ACC112 (cell line): ENCODE data around the gene HSPA1L.

Source experiments
- H2AFZ ChIP-seq: fragments of 200-600 bp; sonication (generic); one replicate; pipeline ENCODE4 v1.6.0; 2017; ENCODE audit warnings: antibody characterized with exemption, low read length; ENCODE audit not compliant: unreplicated experiment
- H3K27ac ChIP-seq: fragments of 200-600 bp; sonication (generic); 2 replicates; pipeline ENCODE4 v1.5.1; 2014; ENCODE audit warnings: low read depth, mild to moderate bottlenecking, antibody characterized with exemption, low read length, moderate library complexity
- H3K27me3 ChIP-seq: fragments of 200-600 bp; sonication (generic); 2 replicates; pipeline ENCODE4 v1.6.1; 2014; ENCODE audit warnings: mild to moderate bottlenecking, antibody characterized with exemption, low read length, moderate library complexity, mixed read lengths; ENCODE audit not compliant: insufficient read depth
- H3K36me3 ChIP-seq: fragments of 200-600 bp; sonication (generic); 2 replicates; pipeline ENCODE4 v1.6.1; 2016; ENCODE audit warnings: mild to moderate bottlenecking, antibody characterized with exemption, low read length, moderate library complexity, mixed read lengths; ENCODE audit not compliant: insufficient read depth
- H3K4me1 ChIP-seq: fragments of 200-600 bp; sonication (generic); one replicate; pipeline ENCODE4 v1.6.1; 2016; ENCODE audit warnings: low read length, mixed read lengths; ENCODE audit not compliant: insufficient read depth, unreplicated experiment, control insufficient read depth
- H3K4me3 ChIP-seq: fragments of 200-600 bp; sonication (generic); 2 replicates; pipeline ENCODE4 v1.5.1; 2014; ENCODE audit warnings: mild to moderate bottlenecking, low read depth, low read length
- H3K79me2 ChIP-seq: fragments of 200-600 bp; sonication (generic); one replicate; pipeline ENCODE4 v1.6.0; 2016; ENCODE audit warnings: low read length; ENCODE audit not compliant: control insufficient read depth, unreplicated experiment, insufficient read depth

Gene HSPA1L

GRCh38 chr6:31771992-31772358, 43.1 kb downstream of the HSPA1L start:
- Histone ChIP-seq H3K27ac (no peak overlapping the region), H3K4me1 (peaks cover 8% of the 10 kb centered on the region), H3K36me3 (no peaks in the 10 kb centered on the region), H3K79me2 (no peaks in the 10 kb centered on the region), H3K4me3 (no peak overlapping the region), H2AFZ (no peak overlapping the region), H3K27me3 (no peaks in the 10 kb centered on the region)

GRCh38 chr6:31770860-31771259, 44.2 kb downstream of the HSPA1L start:
- Histone ChIP-seq H2AFZ (no peak overlapping the region), H3K36me3 (no peaks in the 10 kb centered on the region)

GRCh38 chr6:31769684-31770371, 45.3 kb downstream of the HSPA1L start:
- Histone ChIP-seq H3K79me2 (no peaks in the 10 kb centered on the region), H3K27ac (no peak overlapping the region), H2AFZ (no peak overlapping the region), H3K4me1 (no peaks in the 10 kb centered on the region), H3K36me3 (no peaks in the 10 kb centered on the region), H3K4me3 (no peak overlapping the region), H3K27me3 (no peaks in the 10 kb centered on the region)

More at GRCh38 chr6:31770860-31771259, 44.2 kb downstream of the HSPA1L start:
- no peaks in the 10 kb centered on the region for H3K27me3 ChIP-seq
- H3K27ac ChIP-seq: no peak overlapping the region
- H3K4me1 ChIP-seq: no peaks in the 10 kb centered on the region
- H3K79me2 ChIP-seq: no peaks in the 10 kb centered on the region
- no peak overlapping the region for H3K4me3 ChIP-seq

- Histone ChIP-seq H3K27me3 (no peaks in the 10 kb centered on the region), H3K4me3 (no peak overlapping the region), H3K4me1 (no peaks in the 10 kb centered on the region), H3K36me3 (no peaks in the 10 kb centered on the region), H2AFZ (no peak overlapping the region), H3K79me2 (no peaks in the 10 kb centered on the region), H3K27ac (no peak overlapping the region)
Measured at GRCh38 chr6:31768363-31769257, 46.5 kb downstream of the HSPA1L start.

GRCh38 chr6:31767096-31767645, 47.9 kb downstream of the HSPA1L start:
- peaks cover 6% of the 10 kb centered on the region for H3K4me1 ChIP-seq
- no peak overlapping the region for H3K27ac ChIP-seq
- no peak overlapping the region for H3K4me3 ChIP-seq
- H3K79me2 ChIP-seq: no peaks in the 10 kb centered on the region
- no peaks in the 10 kb centered on the region for H3K36me3 ChIP-seq
- no peaks in the 10 kb centered on the region for H3K27me3 ChIP-seq
- no peak overlapping the region for H2AFZ ChIP-seq

GRCh38 chr6:31765910-31766794, 48.9 kb downstream of the HSPA1L start:
- H3K4me3 ChIP-seq: peak overlapping the region; percentile 34; the same call in 1 of the 2 replicates
- H3K27me3 ChIP-seq: no peaks in the 10 kb centered on the region
- H3K36me3 ChIP-seq: no peaks in the 10 kb centered on the region
- no peak overlapping the region for H3K27ac ChIP-seq
- H3K79me2 ChIP-seq: no peaks in the 10 kb centered on the region
- H3K4me1 ChIP-seq: peaks cover 6% of the 10 kb centered on the region
- peak overlapping the region; percentile 19 for H2AFZ ChIP-seq

- H3K4me3 ChIP-seq: no peak overlapping the region
- H2AFZ ChIP-seq: no peak overlapping the region
- H3K79me2 ChIP-seq: no peaks in the 10 kb centered on the region
- H3K36me3 ChIP-seq: no peaks in the 10 kb centered on the region
- no peak overlapping the region for H3K27ac ChIP-seq
- H3K4me1 ChIP-seq: peaks cover 6% of the 10 kb centered on the region
- no peaks in the 10 kb centered on the region for H3K27me3 ChIP-seq
Measured at GRCh38 chr6:31765559-31765909, 49.5 kb downstream of the HSPA1L start.

GRCh38 chr6:31764198-31764597, 50.9 kb downstream of the HSPA1L start:
- H3K79me2 ChIP-seq: no peaks in the 10 kb centered on the region
- H2AFZ ChIP-seq: no peak overlapping the region
- H3K27me3 ChIP-seq: no peaks in the 10 kb centered on the region
- no peak overlapping the region for H3K4me3 ChIP-seq
- no peaks in the 10 kb centered on the region for H3K36me3 ChIP-seq
- H3K4me1 ChIP-seq: peaks cover 6% of the 10 kb centered on the region
- H3K27ac ChIP-seq: no peak overlapping the region

GRCh38 chr6:31763619-31763940, 51.5 kb downstream of the HSPA1L start:
- no peak overlapping the region for H3K4me3 ChIP-seq
- no peak overlapping the region for H3K27ac ChIP-seq
- no peaks in the 10 kb centered on the region for H3K36me3 ChIP-seq
- no peaks in the 10 kb centered on the region for H3K79me2 ChIP-seq
- H2AFZ ChIP-seq: no peak overlapping the region
- H3K27me3 ChIP-seq: no peaks in the 10 kb centered on the region
- H3K4me1 ChIP-seq: peaks cover 6% of the 10 kb centered on the region

- Histone ChIP-seq H2AFZ (no peak overlapping the region), H3K79me2 (no peaks in the 10 kb centered on the region), H3K27ac (no peak overlapping the region), H3K4me3 (no peak overlapping the region), H3K36me3 (no peaks in the 10 kb centered on the region), H3K27me3 (no peaks in the 10 kb centered on the region), H3K4me1 (peaks cover 6% of the 10 kb centered on the region)
Measured at GRCh38 chr6:31762878-31763618, 52.0 kb downstream of the HSPA1L start.
